ENCODE measurements around the gene CLDN34.

CLDN34 gene

DNA sequence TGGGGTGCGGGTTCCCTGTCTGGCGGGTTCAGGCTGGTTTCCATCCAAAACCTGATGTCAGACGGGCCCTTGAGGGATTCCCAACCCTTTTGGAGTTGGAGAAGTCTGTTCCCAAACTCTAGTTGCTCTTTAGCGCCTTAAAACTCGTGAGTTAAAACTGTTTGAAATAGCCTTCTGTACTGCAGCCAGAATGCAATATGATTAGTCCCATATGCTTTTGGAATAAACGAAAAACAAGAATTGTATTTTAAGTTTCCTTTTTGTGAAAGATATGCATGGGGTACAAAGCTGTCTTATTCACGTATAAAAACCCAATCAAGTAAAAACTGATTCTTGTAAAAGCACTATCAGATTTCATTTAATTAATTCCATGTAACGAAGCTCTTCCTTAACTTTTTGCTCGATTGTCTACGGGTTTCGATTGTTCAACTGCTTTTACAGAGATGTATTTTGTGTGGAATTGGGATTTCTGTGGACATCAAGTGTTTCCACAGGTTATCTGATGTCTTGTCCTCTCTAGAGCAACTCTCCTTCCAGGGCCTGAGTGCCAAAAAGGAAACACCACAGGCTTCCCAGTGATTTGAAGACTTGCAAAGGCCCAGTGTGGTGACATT is 49.5 kb downstream of the CLDN34 start:
- no peak for DNase-seq

DNA sequence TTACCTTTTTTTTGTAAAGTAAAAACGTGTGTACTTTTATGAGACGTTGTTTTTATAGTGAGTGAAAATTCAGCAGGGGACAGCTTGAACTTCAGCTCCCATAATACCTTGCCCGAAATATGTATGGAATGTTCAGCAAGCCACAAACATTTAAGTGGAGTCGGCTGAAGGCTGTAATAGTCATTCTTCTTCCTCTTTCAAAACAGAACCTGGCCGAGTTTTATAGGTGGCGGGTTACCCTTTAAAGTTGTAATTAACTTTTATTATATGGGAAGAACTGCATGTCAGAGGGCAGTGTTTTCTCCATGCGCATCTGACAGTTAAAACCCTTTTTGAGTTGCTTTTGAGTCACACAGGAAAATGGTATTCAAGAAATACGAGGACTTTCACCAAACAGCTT is 50.7 kb downstream of the CLDN34 start:
- peak; percentile 49 for DNase-seq
